Breast epithelium (tissue), 4 donors: Measurements from ENCODE around the gene ECSIT. TPM values are rescaled to one million over a fixed set of nuclear protein-coding genes. Genes with fewer than 3 reads are reported as not detected.

Experiments used
- DNase-seq, 2 donors: peaks; one replicate each; pipeline ENCODE4 v3.0.0-alpha.2; 2019; ENCODE audit warnings: low spot score in 2 of 2
- H3K27ac ChIP-seq, 2 donors: fragments of 200-600 bp; sonication (generic) in 1 of 2; one replicate each; pipeline ENCODE4 v1.5.1; 2016 to 2019; ENCODE audit warnings: mild to moderate bottlenecking in 1 of 2
- H3K27me3 ChIP-seq, 2 donors: fragments of 200-600 bp; sonication (generic) in 1 of 2; one replicate each; pipeline versions ENCODE4 v1.5.1 to v1.6.0; 2017 to 2019; ENCODE audit warnings: control low read depth in 1 of 2, mild to moderate bottlenecking in 1 of 2
- H3K36me3 ChIP-seq: fragments of 200-600 bp; one replicate; pipeline ENCODE4 v1.5.1; 2019
- H3K4me1 ChIP-seq, 2 donors: fragments of 200-600 bp; sonication (generic); one replicate each; pipeline ENCODE4 v1.5.1; 2016 to 2019; ENCODE audit warnings: control low read depth in 1 of 2
- H3K4me3 ChIP-seq, 3 donors: fragments of 200-600 bp; sonication (generic); 1 replicate in 2 of 3; 2 replicates in 1 of 3; pipeline ENCODE4 v1.5.1; 2016 to 2019; ENCODE audit warnings: mild to moderate bottlenecking in 3 of 3, moderate library complexity in 2 of 3
- H3K9me3 ChIP-seq, 2 donors: fragments of 200-600 bp; sonication (generic) in 1 of 2; one replicate each; pipeline ENCODE4 v1.5.1; 2016 to 2019; ENCODE audit warnings: control low read depth in 1 of 2
- POLR2A ChIP-seq: fragments of 450-650 bp; IDR thresholded peaks from one replicate; pipeline ENCODE4 v1.6.1; 2016; ENCODE audit warnings: antibody characterized with exemption, mild to moderate bottlenecking, moderate library complexity
- POLR2AphosphoS5 ChIP-seq, 3 donors: sonication (generic); formaldehyde crosslinking; IDR thresholded peaks; one replicate each; pipeline ENCODE4 v1.6.1; 2017; ENCODE audit warnings: antibody characterized with exemption in 3 of 3
- intact Hi-C: fragments of 100-400 bp; cut with DNase I; formaldehyde crosslinking; loops from one replicate; pipeline ENCODE4 v1.15.1; 2023; ENCODE audit warnings: low total_unique reads
- total RNA-seq, 3 donors: library from RNA; depleted of rRNA; stranded (reverse); fragments of >200 nt; gene quantifications; one replicate each; pipeline ENCODE4 v1.1.0, GENCODE V29; 2016
- TF ChIP-seq, protein P1 (sequence below), 3 donors: fragments of 450-650 bp; IDR thresholded peaks; one replicate each; pipeline ENCODE4 v1.5.1; 2016 to 2017; ENCODE audit warnings: antibody characterized with exemption in 3 of 3, mild to moderate bottlenecking in 3 of 3, moderate library complexity in 3 of 3

ECSIT gene
- total RNA-seq, 3 donors from 2014 or later, result 37.0 to 56.0 (median 53.6) TPM

DNA sequence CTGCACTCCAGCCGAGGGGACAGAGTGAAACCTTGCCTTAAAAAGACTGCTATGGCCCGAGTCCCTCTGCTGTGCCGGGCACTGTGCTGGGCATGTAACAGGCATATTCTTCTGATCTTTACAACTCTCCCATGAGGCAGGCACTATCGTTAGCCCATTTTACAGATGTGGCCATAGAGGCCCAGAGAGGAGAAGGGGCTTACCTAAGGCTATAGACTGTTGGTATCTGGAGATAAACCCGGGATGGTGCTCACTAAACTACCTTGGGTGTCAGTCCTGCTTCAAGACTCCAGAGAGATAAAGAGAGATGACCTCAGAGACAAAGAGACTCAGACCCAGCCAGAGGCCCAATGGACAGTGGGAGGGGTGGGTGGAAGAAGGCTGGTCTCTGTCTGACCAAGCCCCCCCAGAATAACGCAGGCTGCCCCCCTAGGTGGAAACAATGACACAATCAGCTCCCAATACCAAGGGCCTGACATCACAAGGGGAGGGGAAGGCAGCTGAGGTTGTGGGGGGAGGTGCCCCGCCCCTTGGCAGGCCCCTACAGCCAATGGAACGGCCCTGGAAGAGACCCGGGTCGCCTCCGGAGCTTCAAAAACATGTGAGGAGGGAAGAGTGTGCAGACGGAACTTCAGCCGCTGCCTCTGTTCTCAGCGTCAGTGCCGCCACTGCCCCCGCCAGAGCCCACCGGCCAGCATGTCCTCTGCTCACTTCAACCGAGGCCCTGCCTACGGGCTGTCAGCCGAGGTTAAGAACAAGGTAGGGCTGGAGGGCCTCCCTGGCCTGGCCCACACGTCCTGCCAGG is 9.5 kb upstream of the ECSIT start, which contains the start of gene CNN1:
CNN1 (plus strand) TSS at position 620 of the 805 bp plus-strand sequence; CDS start at position 697, 77 bp downstream.
- Histone ChIP-seq H3K36me3 (no peaks in the 10 kb centered on the region), H3K27ac (peak within 1 kb of the TSS; percentile 91 to 92), H3K9me3 (no peaks in the 10 kb centered on the region), H3K4me3 (peak within 1 kb of the TSS; percentile 26 to 66 (median 57)), H3K4me1 (no peaks in the 10 kb centered on the region), H3K27me3 (peaks cover 0 to 12% of the 10 kb centered on the region in 2 donors)
- peak; percentile 66 to 93 for DNase-seq
- TF ChIP-seq, protein P1, sequence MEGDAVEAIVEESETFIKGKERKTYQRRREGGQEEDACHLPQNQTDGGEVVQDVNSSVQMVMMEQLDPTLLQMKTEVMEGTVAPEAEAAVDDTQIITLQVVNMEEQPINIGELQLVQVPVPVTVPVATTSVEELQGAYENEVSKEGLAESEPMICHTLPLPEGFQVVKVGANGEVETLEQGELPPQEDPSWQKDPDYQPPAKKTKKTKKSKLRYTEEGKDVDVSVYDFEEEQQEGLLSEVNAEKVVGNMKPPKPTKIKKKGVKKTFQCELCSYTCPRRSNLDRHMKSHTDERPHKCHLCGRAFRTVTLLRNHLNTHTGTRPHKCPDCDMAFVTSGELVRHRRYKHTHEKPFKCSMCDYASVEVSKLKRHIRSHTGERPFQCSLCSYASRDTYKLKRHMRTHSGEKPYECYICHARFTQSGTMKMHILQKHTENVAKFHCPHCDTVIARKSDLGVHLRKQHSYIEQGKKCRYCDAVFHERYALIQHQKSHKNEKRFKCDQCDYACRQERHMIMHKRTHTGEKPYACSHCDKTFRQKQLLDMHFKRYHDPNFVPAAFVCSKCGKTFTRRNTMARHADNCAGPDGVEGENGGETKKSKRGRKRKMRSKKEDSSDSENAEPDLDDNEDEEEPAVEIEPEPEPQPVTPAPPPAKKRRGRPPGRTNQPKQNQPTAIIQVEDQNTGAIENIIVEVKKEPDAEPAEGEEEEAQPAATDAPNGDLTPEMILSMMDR (IDR thresholded peaks at IDR 0.05), result no peak
- peak; percentile 34 for TF ChIP-seq POLR2A
- TF ChIP-seq POLR2AphosphoS5 (IDR thresholded peaks at IDR 0.05), result peak; percentile 41 to 88 (median 60)
- intact Hi-C loops, result no loop called here

DNA sequence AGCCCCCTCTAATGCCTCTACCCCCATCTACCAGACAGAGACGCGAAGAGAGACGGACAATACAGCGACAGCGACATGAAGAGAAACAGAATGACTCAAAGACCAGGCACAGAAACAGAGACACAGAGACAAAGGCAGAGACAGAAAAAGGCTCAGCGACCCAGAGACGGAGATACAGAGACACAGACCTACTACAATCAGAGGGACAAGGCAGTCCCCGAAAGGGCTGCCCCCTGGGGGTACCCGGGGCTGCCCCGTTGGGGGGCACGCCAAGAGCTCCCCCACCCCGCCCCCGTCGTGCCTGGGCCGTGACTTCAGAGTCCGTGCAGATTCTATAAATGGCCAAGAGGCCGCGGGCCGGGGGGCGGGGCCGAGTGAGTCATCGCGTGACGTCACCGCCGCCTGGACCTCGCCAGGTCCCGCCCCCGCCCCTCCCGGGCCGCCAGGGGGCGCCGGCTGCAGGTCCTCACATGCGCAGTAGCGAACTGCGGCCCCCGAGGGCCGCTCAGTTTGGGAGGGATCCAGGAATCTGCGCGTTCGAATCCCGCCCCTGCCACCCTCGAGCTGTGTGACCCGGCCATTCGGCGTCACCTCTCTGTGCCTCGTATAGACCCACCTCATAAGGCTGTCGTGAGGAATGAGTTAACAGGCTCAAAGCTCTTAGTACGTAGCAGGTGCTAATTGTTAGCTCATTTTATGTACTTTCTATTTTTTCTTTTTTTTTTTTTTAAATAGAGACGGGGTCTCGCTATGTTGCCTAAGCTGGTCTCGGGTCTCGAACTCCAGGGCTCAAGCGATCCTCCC is 7.1 kb upstream of the ECSIT start:
- Histone ChIP-seq H3K4me3 (peak overlapping the region; percentile 25 to 49 (median 37)), H3K4me1 (no peaks in the 10 kb centered on the region), H3K36me3 (no peaks in the 10 kb centered on the region), H3K27ac (peak overlapping the region; percentile 66 to 68), H3K27me3 (peaks cover 0 to 12% of the 10 kb centered on the region in 2 donors), H3K9me3 (no peaks in the 10 kb centered on the region)
- peak; percentile 90 to 91 for DNase-seq
- intact Hi-C loops, result no loop called here
- no peak for TF ChIP-seq POLR2A
- TF ChIP-seq POLR2AphosphoS5 (IDR thresholded peaks at IDR 0.05), result peak; percentile 38 to 65 (median 42)
- TF ChIP-seq, protein P1 (IDR thresholded peaks at IDR 0.05), result peak; percentile 61 to 83 (median 80)

DNA sequence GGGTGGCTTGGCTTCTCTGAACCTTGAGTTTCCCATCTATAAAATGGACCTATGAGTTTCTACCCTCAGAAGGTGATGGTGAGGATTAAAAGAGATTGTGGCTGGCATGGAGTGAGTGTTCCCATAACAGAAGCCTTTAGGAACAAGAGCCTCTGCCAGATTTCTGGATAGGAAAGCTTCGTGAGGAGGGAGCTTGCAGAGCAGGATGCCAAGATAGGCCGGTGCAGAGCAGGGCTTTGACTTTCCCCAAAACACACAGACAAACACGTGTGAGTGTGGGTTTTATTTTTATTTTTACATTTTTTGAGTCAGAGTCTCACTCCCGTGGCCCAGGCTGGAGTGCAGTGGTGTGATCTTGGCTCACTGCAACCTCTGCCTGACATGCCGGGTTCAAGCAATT is 6.0 kb upstream of the ECSIT start:
- no peak for TF ChIP-seq POLR2A
- no peak for TF ChIP-seq POLR2AphosphoS5 (IDR thresholded peaks at IDR 0.05)
- TF ChIP-seq, protein P1 (IDR thresholded peaks at IDR 0.05), result no peak
- Histone ChIP-seq H3K4me1 (no peaks in the 10 kb centered on the region), H3K36me3 (no peaks in the 10 kb centered on the region), H3K27ac (peak overlapping the region; percentile 66 to 68), H3K4me3 (no peak overlapping the region), H3K9me3 (no peaks in the 10 kb centered on the region), H3K27me3 (peaks cover 0 to 11% of the 10 kb centered on the region in 2 donors)
- DNase-seq, result no peak
- intact Hi-C loops, result no loop called here

DNA sequence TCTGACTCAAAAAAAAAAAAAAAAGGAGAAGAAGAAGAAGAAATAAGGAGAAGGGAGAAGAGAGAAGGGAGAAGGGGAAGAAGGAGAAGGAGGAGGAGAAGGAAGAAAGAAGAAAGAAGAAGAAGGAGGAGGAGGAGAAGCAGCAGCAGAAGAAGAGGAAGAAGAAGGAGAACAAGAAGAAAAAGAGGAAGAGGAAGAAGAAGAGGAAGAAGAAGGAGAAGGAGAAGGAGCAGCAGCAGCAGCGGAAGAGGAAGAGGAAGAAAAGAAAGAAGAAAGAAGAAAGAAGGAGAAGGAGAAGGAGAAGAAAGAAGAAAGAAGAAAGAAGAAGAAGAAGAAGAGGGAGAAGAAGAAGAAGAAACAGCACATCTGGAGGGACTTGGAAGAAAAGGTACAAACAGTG is 5.6 kb upstream of the ECSIT start:
- Histone ChIP-seq H3K4me1 (no peaks in the 10 kb centered on the region), H3K27ac (peak overlapping the region in 1 of 2 donors; percentile 68)
- TF ChIP-seq POLR2AphosphoS5 (IDR thresholded peaks at IDR 0.05), result no peak
- TF ChIP-seq, protein P1 (IDR thresholded peaks at IDR 0.05), result no peak
- TF ChIP-seq POLR2A, result no peak

More for the DNA sequence above, 5.6 kb upstream of the ECSIT start:
- DNase-seq, result no peak
- intact Hi-C loops, result no loop called here
- Histone ChIP-seq H3K9me3 (no peaks in the 10 kb centered on the region), H3K36me3 (no peaks in the 10 kb centered on the region), H3K4me3 (no peak overlapping the region), H3K27me3 (peaks cover 0 to 7% of the 10 kb centered on the region in 2 donors)
